Measurements from ENCODE around the gene PI16.
"Not testable (repeated sequence)": the region's sequence is repeated elsewhere in the genome, so short reads cannot be mapped to it uniquely, and the experiment has no call there.

PI16 gene

GRCh38 chr6:36929152-36929551 lies 25.4 kb upstream of the PI16 start:
- no peak for DNase-seq

GRCh38 chr6:36929607-36930006 lies 24.9 kb upstream of the PI16 start:
- no peak for DNase-seq

GRCh38 chr6:36930483-36930882 lies 24.1 kb upstream of the PI16 start:
- no peak for DNase-seq

- no peak for DNase-seq
Measured at GRCh38 chr6:36933102-36933501, 21.4 kb upstream of the PI16 start.

GRCh38 chr6:36933519-36933918 lies 21.0 kb upstream of the PI16 start:
- no peak for DNase-seq

GRCh38 chr6:36934901-36935300 lies 19.6 kb upstream of the PI16 start:
- DNase-seq = no peak

- no peak for DNase-seq
Measured at GRCh38 chr6:36936824-36937223, 17.7 kb upstream of the PI16 start.

- DNase-seq = no peak
Measured at GRCh38 chr6:36937896-36938295, 16.6 kb upstream of the PI16 start.

- no peak for DNase-seq
Measured at GRCh38 chr6:36938536-36938935, 16.0 kb upstream of the PI16 start.

- DNase-seq = not testable (repeated sequence)
Measured at GRCh38 chr6:36939005-36939404, 15.5 kb upstream of the PI16 start.

GRCh38 chr6:36940027-36940426 lies 14.5 kb upstream of the PI16 start:
- DNase-seq = no peak

GRCh38 chr6:36941561-36941960 lies 13.0 kb upstream of the PI16 start:
- DNase-seq = not testable (repeated sequence)

GRCh38 chr6:36942329-36942728 lies 12.2 kb upstream of the PI16 start:
- not testable (repeated sequence) for DNase-seq

GRCh38 chr6:36944650-36945049 lies 9.9 kb upstream of the PI16 start:
- no peak for DNase-seq

- no peak for DNase-seq
Measured at GRCh38 chr6:36945301-36945700, 9.2 kb upstream of the PI16 start.

GRCh38 chr6:36946526-36946925 lies 8.0 kb upstream of the PI16 start:
- no peak for DNase-seq

GRCh38 chr6:36947570-36948351 lies 6.8 kb upstream of the PI16 start:
- DNase-seq = no peak

- DNase-seq = not testable (repeated sequence)
Measured at GRCh38 chr6:36949076-36949475, 5.5 kb upstream of the PI16 start.

- no peak for DNase-seq
Measured at GRCh38 chr6:36949636-36950035, 4.9 kb upstream of the PI16 start.

- no peak for DNase-seq
Measured at GRCh38 chr6:36953931-36954261, 642 bp upstream of the PI16 start.

GRCh38 chr6:36955136-36955535 lies 598 bp downstream of the PI16 start:
- DNase-seq = no peak

- DNase-seq = no peak
Measured at GRCh38 chr6:36955671-36956445, 1.3 kb downstream of the PI16 start.

GRCh38 chr6:36956446-36956820 lies 1.9 kb downstream of the PI16 start:
- DNase-seq = no peak

- no peak for DNase-seq
Measured at GRCh38 chr6:36957773-36958271, 3.3 kb downstream of the PI16 start.
